ENCODE data around the gene SOD2.
"Not testable (repeated sequence)": the region's sequence is repeated elsewhere in the genome, so short reads cannot be mapped to it uniquely, and the experiment has no call there.

SOD2 gene

GRCh38 chr6:159684013-159684304 is 9.1 kb downstream of the SOD2 start:
- no peak for DNase-seq (ENCODE audit: extremely low read depth in 1 of 2, low read depth in 1 of 2)

- no peak for DNase-seq (ENCODE audit: extremely low read depth in 1 of 2, low read depth in 1 of 2)
Observed at GRCh38 chr6:159682810-159683209, 10.2 kb downstream of the SOD2 start.

- no peak for DNase-seq (ENCODE audit: extremely low read depth in 1 of 2, low read depth in 1 of 2)
Observed at GRCh38 chr6:159682295-159682694, 10.7 kb downstream of the SOD2 start.

- no peak for DNase-seq (ENCODE audit: extremely low read depth in 1 of 2, low read depth in 1 of 2)
Observed at GRCh38 chr6:159681191-159681880, 11.7 kb downstream of the SOD2 start.

GRCh38 chr6:159680104-159680503 is 12.9 kb downstream of the SOD2 start:
- no peak for DNase-seq (ENCODE audit: extremely low read depth in 1 of 2, low read depth in 1 of 2)

GRCh38 chr6:159679091-159680077 is 13.7 kb downstream of the SOD2 start:
- DNase-seq (ENCODE audit: extremely low read depth in 1 of 2, low read depth in 1 of 2) = peak in 1 of 2 donors; percentile 33

- DNase-seq (ENCODE audit: extremely low read depth in 1 of 2, low read depth in 1 of 2) = no peak
Observed at GRCh38 chr6:159678574-159678973, 14.5 kb downstream of the SOD2 start.

GRCh38 chr6:159677506-159678165 is 15.4 kb downstream of the SOD2 start:
- DNase-seq (ENCODE audit: extremely low read depth in 1 of 2, low read depth in 1 of 2) = no peak

GRCh38 chr6:159676890-159677505 is 16.0 kb downstream of the SOD2 start:
- no peak for DNase-seq (ENCODE audit: extremely low read depth in 1 of 2, low read depth in 1 of 2)

GRCh38 chr6:159676236-159676635 is 16.8 kb downstream of the SOD2 start:
- DNase-seq (ENCODE audit: extremely low read depth in 1 of 2, low read depth in 1 of 2) = not testable (repeated sequence)

- DNase-seq (ENCODE audit: extremely low read depth in 1 of 2, low read depth in 1 of 2) = no peak
Observed at GRCh38 chr6:159665868-159666635, 27.0 kb downstream of the SOD2 start.

- DNase-seq (ENCODE audit: extremely low read depth in 1 of 2, low read depth in 1 of 2) = not testable (repeated sequence)
Observed at GRCh38 chr6:159663368-159663889, 29.6 kb downstream of the SOD2 start.

GRCh38 chr6:159661977-159662376 is 31.1 kb downstream of the SOD2 start:
- DNase-seq (ENCODE audit: extremely low read depth in 1 of 2, low read depth in 1 of 2) = not testable (repeated sequence)

- no peak for DNase-seq (ENCODE audit: extremely low read depth in 1 of 2, low read depth in 1 of 2)
Observed at GRCh38 chr6:159655409-159655988, 37.5 kb downstream of the SOD2 start.

- no peak for DNase-seq (ENCODE audit: extremely low read depth in 1 of 2, low read depth in 1 of 2)
Observed at GRCh38 chr6:159654483-159655098, 38.5 kb downstream of the SOD2 start.

GRCh38 chr6:159650314-159650713 is 42.7 kb downstream of the SOD2 start:
- no peak for DNase-seq (ENCODE audit: extremely low read depth in 1 of 2, low read depth in 1 of 2)

GRCh38 chr6:159649441-159649840 is 43.6 kb downstream of the SOD2 start:
- no peak for DNase-seq (ENCODE audit: extremely low read depth in 1 of 2, low read depth in 1 of 2)

GRCh38 chr6:159646733-159647132 is 46.3 kb downstream of the SOD2 start:
- no peak for DNase-seq (ENCODE audit: extremely low read depth in 1 of 2, low read depth in 1 of 2)

GRCh38 chr6:159646116-159646515 is 46.9 kb downstream of the SOD2 start:
- no peak for DNase-seq (ENCODE audit: extremely low read depth in 1 of 2, low read depth in 1 of 2)
